ENCODE results near the gene TAT.
A peak's percentile ranks its signal among the peaks of the same experiment; 100 is the strongest.

Gene TAT

GRCh38 chr16:71532366-71532765 is 44.5 kb downstream of the TAT start:
- TF ChIP-seq SUZ12 (IDR thresholded peaks at IDR 0.05; ENCODE audit: extremely low read depth, insufficient read depth, insufficient read length) (no peak), ZNF274 (IDR thresholded peaks at IDR 0.05; ENCODE audit: low read depth, low read length) (no peak), YY1 (IDR thresholded peaks at IDR 0.05; ENCODE audit: insufficient read depth, insufficient read length) (no peak)
- no peaks in the 10 kb centered on the region for H3K4me1 ChIP-seq (ENCODE audit: insufficient read depth, insufficient read length)
- H3K27me3 ChIP-seq (ENCODE audit: insufficient read depth, insufficient read length), result no peaks in the 10 kb centered on the region
- no peaks in the 10 kb centered on the region for H3K9me3 ChIP-seq (ENCODE audit: insufficient read depth, low read length)
- no peak overlapping the region for H3K4me3 ChIP-seq (ENCODE audit: insufficient read length, low read depth)
- H3K36me3 ChIP-seq (ENCODE audit: insufficient read depth, insufficient read length, low read length), result no peaks in the 10 kb centered on the region
- H3K9ac ChIP-seq (ENCODE audit: insufficient read length, low read depth), result no peak overlapping the region
- DNase-seq (ENCODE audit: low read depth, low spot score), result no peak

DNA sequence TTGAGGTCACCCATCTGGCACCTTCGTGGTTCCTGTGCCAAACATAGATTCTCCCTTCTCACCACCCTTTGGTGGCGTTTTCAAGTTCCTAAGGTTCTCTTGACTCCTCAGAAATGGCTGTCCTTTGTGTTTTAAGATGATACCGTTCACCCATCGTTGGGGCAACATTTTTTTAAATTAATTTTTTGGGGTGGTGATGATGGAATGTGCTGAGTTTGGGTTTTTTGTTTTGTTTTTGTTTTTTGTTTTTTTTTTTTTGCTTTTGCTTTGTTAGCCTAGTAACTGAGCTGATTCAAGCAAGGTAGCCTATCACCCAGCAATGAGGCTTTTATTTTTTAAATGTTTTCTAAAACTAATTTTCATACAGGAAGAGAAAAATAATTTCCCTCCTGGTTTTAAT is 48.0 kb downstream of the TAT start:
- Histone ChIP-seq H3K36me3 (ENCODE audit: insufficient read depth, insufficient read length, low read length) (no peaks in the 10 kb centered on the region), H3K27me3 (ENCODE audit: insufficient read depth, insufficient read length) (no peaks in the 10 kb centered on the region), H3K4me3 (ENCODE audit: insufficient read length, low read depth) (no peak overlapping the region), H3K4me1 (ENCODE audit: insufficient read depth, insufficient read length) (peaks cover 3% of the 10 kb centered on the region), H3K9ac (ENCODE audit: insufficient read length, low read depth) (no peak overlapping the region), H3K9me3 (ENCODE audit: insufficient read depth, low read length) (no peaks in the 10 kb centered on the region)
- no peak for DNase-seq (ENCODE audit: low read depth, low spot score)
- TF ChIP-seq YY1 (IDR thresholded peaks at IDR 0.05; ENCODE audit: insufficient read depth, insufficient read length), result no peak
- TF ChIP-seq ZNF274 (IDR thresholded peaks at IDR 0.05; ENCODE audit: low read depth, low read length), result no peak
- no peak for TF ChIP-seq SUZ12 (IDR thresholded peaks at IDR 0.05; ENCODE audit: extremely low read depth, insufficient read depth, insufficient read length)

DNA sequence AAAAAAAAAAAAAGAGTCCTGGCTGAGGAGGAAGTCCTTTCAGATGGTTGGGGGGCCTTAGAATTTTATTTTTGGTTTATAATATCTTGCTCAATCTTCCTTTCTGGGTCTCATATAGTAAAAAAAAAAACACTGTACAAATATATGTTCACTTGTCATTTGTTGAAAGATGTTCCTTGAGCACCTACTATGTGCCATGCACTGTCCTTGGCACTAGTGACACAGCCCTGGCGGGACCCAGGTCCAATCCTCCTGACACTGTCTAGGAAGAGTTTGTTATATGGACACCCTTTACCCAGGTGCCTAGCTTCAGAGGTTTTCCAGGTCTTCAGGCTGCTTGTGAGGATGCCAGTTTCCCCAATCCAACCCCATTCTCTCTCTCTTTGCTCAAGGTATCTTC is 48.6 kb downstream of the TAT start:
- Histone ChIP-seq H3K9me3 (ENCODE audit: insufficient read depth, low read length) (no peaks in the 10 kb centered on the region), H3K4me3 (ENCODE audit: insufficient read length, low read depth) (no peak overlapping the region), H3K4me1 (ENCODE audit: insufficient read depth, insufficient read length) (peaks cover 3% of the 10 kb centered on the region), H3K36me3 (ENCODE audit: insufficient read depth, insufficient read length, low read length) (no peaks in the 10 kb centered on the region), H3K9ac (ENCODE audit: insufficient read length, low read depth) (no peak overlapping the region), H3K27me3 (ENCODE audit: insufficient read depth, insufficient read length) (no peaks in the 10 kb centered on the region)
- no peak for TF ChIP-seq YY1 (IDR thresholded peaks at IDR 0.05; ENCODE audit: insufficient read depth, insufficient read length)
- no peak for TF ChIP-seq ZNF274 (IDR thresholded peaks at IDR 0.05; ENCODE audit: low read depth, low read length)
- TF ChIP-seq SUZ12 (IDR thresholded peaks at IDR 0.05; ENCODE audit: extremely low read depth, insufficient read depth, insufficient read length), result no peak
- no peak for DNase-seq (ENCODE audit: low read depth, low spot score)

GRCh38 chr16:71526111-71526631 is 50.7 kb downstream of the TAT start, which contains the start of gene CHST4:
TSS of gene CHST4 (plus strand) at chr16:71526426. CDS start at chr16:71536678, 10,252 bp downstream.
- TF ChIP-seq YY1 (IDR thresholded peaks at IDR 0.05; ENCODE audit: insufficient read depth, insufficient read length) (no peak), ZNF274 (IDR thresholded peaks at IDR 0.05; ENCODE audit: low read depth, low read length) (no peak)
- H3K9me3 ChIP-seq (ENCODE audit: insufficient read depth, low read length), result no peaks in the 10 kb centered on the region
- H3K4me1 ChIP-seq (ENCODE audit: insufficient read depth, insufficient read length), result peaks cover 3% of the 10 kb centered on the region
- H3K9ac ChIP-seq (ENCODE audit: insufficient read length, low read depth), result peak within 1 kb of the TSS; percentile 74
- peak; percentile 95 for DNase-seq (ENCODE audit: low read depth, low spot score)
- H3K27me3 ChIP-seq (ENCODE audit: insufficient read depth, insufficient read length), result no peaks in the 10 kb centered on the region
- no peaks in the 10 kb centered on the region for H3K36me3 ChIP-seq (ENCODE audit: insufficient read depth, insufficient read length, low read length)
- peak within 1 kb of the TSS; percentile 19 for H3K4me3 ChIP-seq (ENCODE audit: insufficient read length, low read depth)

GRCh38 chr16:71524566-71525553 is 52.0 kb downstream of the TAT start:
- Histone ChIP-seq H3K9me3 (ENCODE audit: insufficient read depth, low read length) (no peaks in the 10 kb centered on the region), H3K4me3 (ENCODE audit: insufficient read length, low read depth) (no peak overlapping the region), H3K36me3 (ENCODE audit: insufficient read depth, insufficient read length, low read length) (no peaks in the 10 kb centered on the region), H3K4me1 (ENCODE audit: insufficient read depth, insufficient read length) (peaks cover 3% of the 10 kb centered on the region), H3K9ac (ENCODE audit: insufficient read length, low read depth) (no peak overlapping the region), H3K27me3 (ENCODE audit: insufficient read depth, insufficient read length) (no peaks in the 10 kb centered on the region)
- DNase-seq (ENCODE audit: low read depth, low spot score), result peak; percentile 16
- TF ChIP-seq ZNF274 (IDR thresholded peaks at IDR 0.05; ENCODE audit: low read depth, low read length) (no peak), SUZ12 (IDR thresholded peaks at IDR 0.05; ENCODE audit: extremely low read depth, insufficient read depth, insufficient read length) (no peak)

DNA sequence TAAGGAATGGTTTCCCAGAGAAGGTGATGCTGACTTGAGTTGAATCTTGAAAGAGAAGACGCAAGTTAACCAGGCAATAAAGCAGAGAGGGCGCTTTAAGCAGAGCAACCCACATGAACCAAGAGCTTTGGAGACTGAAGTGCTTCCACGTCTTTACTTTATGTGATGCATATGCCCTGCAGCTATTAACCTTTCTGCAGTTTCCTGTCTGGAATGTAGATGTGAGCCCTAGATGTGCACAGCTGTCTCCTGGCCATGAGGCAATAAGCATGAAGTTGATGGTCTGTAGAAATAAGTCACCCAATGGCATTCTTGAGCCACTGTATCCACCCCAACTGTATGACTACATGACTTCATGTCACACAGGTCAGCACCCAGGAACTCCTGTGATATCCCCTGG is 56.3 kb downstream of the TAT start:
- Histone ChIP-seq H3K27me3 (ENCODE audit: insufficient read depth, insufficient read length) (no peaks in the 10 kb centered on the region), H3K9ac (ENCODE audit: insufficient read length, low read depth) (no peak overlapping the region), H3K4me3 (ENCODE audit: insufficient read length, low read depth) (no peak overlapping the region), H3K36me3 (ENCODE audit: insufficient read depth, insufficient read length, low read length) (no peaks in the 10 kb centered on the region), H3K9me3 (ENCODE audit: insufficient read depth, low read length) (no peaks in the 10 kb centered on the region), H3K4me1 (ENCODE audit: insufficient read depth, insufficient read length) (peaks cover 3% of the 10 kb centered on the region)
- TF ChIP-seq ZNF274 (IDR thresholded peaks at IDR 0.05; ENCODE audit: low read depth, low read length) (no peak), YY1 (IDR thresholded peaks at IDR 0.05; ENCODE audit: insufficient read depth, insufficient read length) (no peak), SUZ12 (IDR thresholded peaks at IDR 0.05; ENCODE audit: extremely low read depth, insufficient read depth, insufficient read length) (no peak)
- DNase-seq (ENCODE audit: low read depth, low spot score), result no peak
